BJ (cell line): Measurements from ENCODE around the gene NAMPT. TPM values are rescaled to one million over a fixed set of nuclear protein-coding genes. Genes with fewer than 3 reads are reported as not detected.

Experiments
- CTCF ChIA-PET: fragments of 350-600 bp; formaldehyde crosslinking; extraction: SDS; loops from one replicate; lab custom pipeline; 2021; ENCODE audit warnings: antibody characterized with exemption, inconsistent platforms; lab: Yijun Ruan, JAX
- POLR2A ChIA-PET: fragments of 300-600 bp; sonication (Branson Sonifier 250); formaldehyde crosslinking; extraction: SDS; loops from one replicate; lab custom pipeline; 2021; ENCODE audit warnings: antibody characterized with exemption; lab: Charles Lee
- DNase-seq: peaks from one replicate; pipeline ENCODE4 v3.0.0-alpha.2; 2011; ENCODE audit warnings: low read depth
- H3K27me3 ChIP-seq: 2 replicates; pipeline ENCODE4 v1.6.0; 2011; ENCODE audit warnings: low read length; ENCODE audit not compliant: control insufficient read depth, insufficient read depth
- H3K36me3 ChIP-seq: 2 replicates; pipeline ENCODE4 v1.5.1; 2011; ENCODE audit warnings: low read length; ENCODE audit not compliant: control insufficient read depth, insufficient read depth
- H3K4me3 ChIP-seq: 2 replicates; pipeline ENCODE4 v1.5.1; 2011; ENCODE audit warnings: low read depth, mild to moderate bottlenecking, control low read depth, low read length
- CTCF ChIP-seq: IDR thresholded peaks from 2 replicates; pipeline ENCODE4 v1.5.1; 2011; ENCODE audit warnings: low read depth, mild to moderate bottlenecking, control low read depth, inconsistent platforms, low read length, moderate library complexity; ENCODE audit not compliant: insufficient read depth
- polyA plus RNA-seq: library from polyadenylated mRNA; depleted of rRNA; stranded (reverse); fragments of >200 nt; gene quantifications from 2 replicates; pipeline ENCODE4 v1.2.3, GENCODE V29; 2011

NAMPT gene
- polyA plus RNA-seq, 1 experiment = 29.9 TPM

DNA sequence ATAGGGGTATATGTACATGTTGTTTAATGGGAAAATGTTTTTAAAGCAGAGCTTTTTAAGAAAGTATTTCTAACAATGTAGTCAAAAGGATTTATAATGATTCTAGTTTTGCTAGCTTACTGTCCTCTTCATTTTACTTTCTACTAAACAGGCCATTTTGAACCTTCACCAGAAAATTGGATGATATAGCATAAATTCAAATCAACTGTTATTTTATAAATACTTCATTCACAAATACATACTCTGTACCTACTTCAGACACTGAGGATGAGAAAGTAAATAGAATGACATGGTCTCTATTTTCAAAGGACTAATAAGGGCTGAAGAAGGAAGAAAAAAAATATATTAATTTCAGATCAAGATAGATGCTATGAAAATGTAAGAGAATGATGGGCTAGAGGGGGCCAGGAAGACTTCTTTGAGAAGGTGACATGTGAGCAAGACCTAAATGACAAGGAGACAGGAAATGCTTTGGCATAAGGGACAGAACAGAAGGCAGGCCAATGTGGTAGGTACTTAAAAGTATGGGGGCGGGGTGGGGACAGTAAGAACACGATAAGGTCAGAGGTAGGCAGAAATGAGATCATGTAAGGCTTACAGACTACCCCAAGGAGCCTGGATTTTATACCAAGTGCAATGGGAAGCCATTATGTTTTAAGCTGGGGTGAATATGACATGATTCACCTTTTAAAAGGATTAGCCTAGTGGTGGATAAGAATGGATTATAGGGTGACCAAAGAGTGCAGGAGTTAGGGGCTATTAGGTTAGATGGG lies 5.2 kb downstream of the NAMPT start:
- ChIA-PET CTCF (interaction anchor here (1.2 to 2.4 kb wide), 2 partner anchors 103 to 183 kb away, joined by 4 to 5 read pairs; no protein-coding TSS in a partner anchor), POLR2A (no interaction called here)
- no peak for TF ChIP-seq CTCF
- Histone ChIP-seq H3K4me3 (no peak overlapping the region), H3K27me3 (no peaks in the 10 kb centered on the region), H3K36me3 (peaks cover 7% of the 10 kb centered on the region)
- DNase-seq = no peak

- peaks cover 7% of the 10 kb centered on the region for H3K36me3 ChIP-seq
- no peaks in the 10 kb centered on the region for H3K27me3 ChIP-seq
- H3K4me3 ChIP-seq = no peak overlapping the region
- no peak for TF ChIP-seq CTCF
- no peak for DNase-seq
- CTCF ChIA-PET = interaction anchor here (1.2 to 2.4 kb wide), 2 partner anchors 102 to 184 kb away, joined by 4 to 5 read pairs; no protein-coding TSS in a partner anchor
- POLR2A ChIA-PET = no interaction called here
Measured at GRCh38 chr7:106278695-106279094, 6.1 kb downstream of the NAMPT start.

- Histone ChIP-seq H3K36me3 (peaks cover 7% of the 10 kb centered on the region), H3K4me3 (no peak overlapping the region), H3K27me3 (no peaks in the 10 kb centered on the region)
- no peak for TF ChIP-seq CTCF
- CTCF ChIA-PET = interaction anchor here (2.4 kb wide), 1 partner anchor 184 kb away, joined by 5 read pairs; no protein-coding TSS in a partner anchor
- POLR2A ChIA-PET = no interaction called here
- no peak for DNase-seq
Measured at GRCh38 chr7:106277976-106278375, 6.8 kb downstream of the NAMPT start.

GRCh38 chr7:106276513-106276912 lies 8.3 kb downstream of the NAMPT start:
- peaks cover 7% of the 10 kb centered on the region for H3K36me3 ChIP-seq
- ChIA-PET POLR2A (no interaction called here), CTCF (no interaction called here)
- no peaks in the 10 kb centered on the region for H3K27me3 ChIP-seq
- DNase-seq = no peak
- H3K4me3 ChIP-seq = no peak overlapping the region
- TF ChIP-seq CTCF = no peak

DNA sequence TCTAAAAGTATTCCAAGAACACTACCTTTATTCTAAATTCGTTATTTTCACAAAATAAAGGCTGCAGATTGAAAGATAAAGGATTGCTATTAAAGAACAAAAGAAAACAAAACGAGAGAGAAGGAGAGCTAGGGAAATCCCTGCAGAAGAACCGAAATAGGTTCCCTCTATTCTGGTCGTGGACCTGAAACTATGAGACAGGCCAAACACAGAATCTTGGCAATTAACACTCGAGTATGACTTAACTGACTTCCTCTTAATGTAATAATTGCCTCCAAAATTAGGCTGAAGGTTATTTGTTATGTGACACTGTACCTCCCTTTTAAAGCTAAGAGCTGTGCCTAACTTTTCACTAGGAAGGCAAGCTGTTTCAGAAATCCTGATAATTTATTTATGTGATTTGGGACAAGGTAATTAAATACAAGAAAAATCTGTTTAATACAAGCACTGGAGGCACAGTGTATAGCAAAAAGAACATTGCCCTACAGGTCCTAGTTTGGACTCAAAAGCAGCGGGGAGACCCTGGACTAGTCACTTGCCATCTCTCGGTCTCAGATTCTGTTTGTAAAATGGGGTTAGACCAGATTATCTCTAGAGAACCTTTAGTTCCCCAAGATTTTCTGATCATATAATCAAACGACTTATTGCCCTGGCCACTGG lies 11.6 kb downstream of the NAMPT start:
- H3K4me3 ChIP-seq = no peak overlapping the region

More for the DNA sequence above, 11.6 kb downstream of the NAMPT start:
- no peak for TF ChIP-seq CTCF
- POLR2A ChIA-PET = no interaction called here
- Histone ChIP-seq H3K36me3 (peaks cover 10% of the 10 kb centered on the region), H3K27me3 (no peaks in the 10 kb centered on the region)
- no peak for DNase-seq
- CTCF ChIA-PET = no interaction called here
